Mucosa of descending colon (tissue), 3 donors: ENCODE data around the gene CDC42SE2. TPM values are rescaled to one million over a fixed set of nuclear protein-coding genes. Genes with fewer than 3 reads are reported as not detected.

Experiments
- ATAC-seq: fragments of 200-7000 bp; cut with Tn5 transposase; one replicate; pipeline ENCODE4 v1.9.1; 2020; ENCODE audit warnings: mild to moderate bottlenecking, moderate library complexity
- DNase-seq, 3 donors: peaks; one replicate each; pipeline ENCODE4 v3.0.0-alpha.2; 2020
- H3K36me3 ChIP-seq: fragments of 200-600 bp; one replicate; pipeline ENCODE4 v1.8.0; 2021; ENCODE audit warnings: low read depth, mild to moderate bottlenecking
- H3K4me1 ChIP-seq: fragments of 200-600 bp; one replicate; pipeline ENCODE4 v1.8.0; 2021; ENCODE audit warnings: low read depth, mild to moderate bottlenecking
- H3K4me3 ChIP-seq: fragments of 200-600 bp; one replicate; pipeline ENCODE4 v1.8.0; 2021; ENCODE audit warnings: mild to moderate bottlenecking
- H3K9me3 ChIP-seq: fragments of 200-600 bp; one replicate; pipeline ENCODE4 v1.8.0; 2021; ENCODE audit warnings: mild to moderate bottlenecking
- CTCF ChIP-seq: fragments of 200-600 bp; IDR thresholded peaks from one replicate; pipeline ENCODE4 v1.8.0; 2022; ENCODE audit warnings: antibody characterized with exemption, mild to moderate bottlenecking
- intact Hi-C, 2 donors: fragments of 100-400 bp; cut with DNase I in 1 of 2; cut with micrococcal nuclease in 1 of 2; formaldehyde crosslinking; loops; one replicate each; pipeline versions ENCODE4 v1.11.0 to v1.11.1; 2022; cut with DNase I, micrococcal nuclease
- total RNA-seq, 3 donors: library from RNA; stranded (reverse); fragmentation: NEBNext Ultra II Directional in 2 of 3; extraction: Animal tissue kit (Norgen Biotek cat#: 25700) in 2 of 3; gene quantifications; one replicate each; pipeline versions ENCODE4 v1.2.1 to v1.2.4, GENCODE V29; 2021 to 2023
- donor health status: DM: no; HTN: no; CAD: no; lungs with moderate emphysema.
- donor health status: DM: no; HTN: no; CAD: no.
- donor health status: DM: no; HTN: yes; CAD: no.

CDC42SE2 gene
- total RNA-seq, 3 donors from 2014 or later = 60.5 to 116 (median 101) TPM

GRCh38 chr5:131381777-131382176 lies 117.9 kb downstream of the CDC42SE2 start:
- Histone ChIP-seq H3K4me1 (peaks cover 36% of the 10 kb centered on the region), H3K4me3 (no peak overlapping the region), H3K9me3 (no peaks in the 10 kb centered on the region), H3K36me3 (no peaks in the 10 kb centered on the region)
- intact Hi-C loops = loop anchor here in 1 of 2 donors (10.0 kb wide), 2 partner anchors 117 to 217 kb away; partner anchors contain the start of genes CDC42SE2 and HINT1
- TF ChIP-seq CTCF = no peak
- no peak for DNase-seq
- no peak for ATAC-seq

GRCh38 chr5:131382407-131383395 lies 118.8 kb downstream of the CDC42SE2 start:
- H3K9me3 ChIP-seq = no peaks in the 10 kb centered on the region
- TF ChIP-seq CTCF = no peak
- peaks cover 30% of the 10 kb centered on the region for H3K4me1 ChIP-seq
- DNase-seq = peak in 1 of 3 donors; percentile 40
- no peak overlapping the region for H3K4me3 ChIP-seq
- H3K36me3 ChIP-seq = no peaks in the 10 kb centered on the region
- intact Hi-C loops = loop anchor here in 1 of 2 donors (10.0 kb wide), 2 partner anchors 118 to 218 kb away; partner anchors contain the start of genes CDC42SE2 and HINT1
- ATAC-seq = peak; percentile 90

GRCh38 chr5:131384173-131384572 lies 120.3 kb downstream of the CDC42SE2 start:
- H3K4me3 ChIP-seq = no peak overlapping the region
- no peaks in the 10 kb centered on the region for H3K36me3 ChIP-seq
- DNase-seq (no peak), ATAC-seq (no peak)
- intact Hi-C loops = loop anchor here in 1 of 2 donors (10.0 kb wide), 2 partner anchors 119 to 219 kb away; partner anchors contain the start of genes CDC42SE2 and HINT1
- H3K9me3 ChIP-seq = no peaks in the 10 kb centered on the region
- H3K4me1 ChIP-seq = peaks cover 23% of the 10 kb centered on the region
- TF ChIP-seq CTCF = no peak

- no peak for ATAC-seq
These were observed 120.9 kb downstream of the CDC42SE2 start for GRCh38 chr5:131384616-131385214.

More at GRCh38 chr5:131384616-131385214, 120.9 kb downstream of the CDC42SE2 start:
- peaks cover 20% of the 10 kb centered on the region for H3K4me1 ChIP-seq
- H3K9me3 ChIP-seq = no peaks in the 10 kb centered on the region
- H3K36me3 ChIP-seq = no peaks in the 10 kb centered on the region
- no peak for TF ChIP-seq CTCF
- no peak for DNase-seq
- intact Hi-C loops = loop anchor here in 1 of 2 donors (10.0 kb wide), 2 partner anchors 120 to 220 kb away; partner anchors contain the start of genes CDC42SE2 and HINT1
- H3K4me3 ChIP-seq = no peak overlapping the region
